ENCODE data around the gene RXRG.

Gene RXRG

DNA sequence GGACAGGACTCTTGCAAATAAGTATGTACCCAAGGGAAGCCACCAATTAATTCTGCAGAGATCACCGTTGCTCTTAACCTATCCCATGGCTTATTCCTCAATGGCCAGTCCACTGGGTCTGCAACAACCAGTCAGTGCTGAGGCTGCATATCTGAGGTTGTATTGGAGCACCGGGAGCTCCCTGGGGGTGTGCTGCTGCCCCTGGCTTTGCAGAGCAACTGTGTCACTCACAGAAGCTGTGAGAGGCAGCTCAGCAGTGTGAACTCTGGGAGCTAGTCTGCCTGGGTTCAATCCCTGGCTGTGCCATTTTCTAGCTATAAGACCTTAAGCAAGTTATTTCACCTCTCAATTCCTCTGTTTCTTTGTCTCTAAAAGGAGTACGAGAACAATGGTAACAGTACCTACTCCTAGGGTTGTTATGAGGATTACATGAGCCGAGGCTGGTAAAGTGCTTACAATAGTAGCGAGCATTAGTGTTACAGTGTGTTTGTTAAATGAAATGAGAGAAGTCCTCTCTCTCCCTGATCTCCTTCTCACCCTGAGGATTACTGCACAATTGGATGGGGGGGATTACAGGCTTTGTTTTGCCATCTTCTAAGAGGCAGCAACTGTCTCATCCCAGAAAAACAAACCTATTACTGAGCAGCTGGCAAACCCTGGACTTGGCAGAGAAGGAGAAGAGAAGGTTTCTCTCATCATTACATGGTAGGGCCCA is 3.6 kb downstream of the RXRG start:
- TF ChIP-seq, protein P1, sequence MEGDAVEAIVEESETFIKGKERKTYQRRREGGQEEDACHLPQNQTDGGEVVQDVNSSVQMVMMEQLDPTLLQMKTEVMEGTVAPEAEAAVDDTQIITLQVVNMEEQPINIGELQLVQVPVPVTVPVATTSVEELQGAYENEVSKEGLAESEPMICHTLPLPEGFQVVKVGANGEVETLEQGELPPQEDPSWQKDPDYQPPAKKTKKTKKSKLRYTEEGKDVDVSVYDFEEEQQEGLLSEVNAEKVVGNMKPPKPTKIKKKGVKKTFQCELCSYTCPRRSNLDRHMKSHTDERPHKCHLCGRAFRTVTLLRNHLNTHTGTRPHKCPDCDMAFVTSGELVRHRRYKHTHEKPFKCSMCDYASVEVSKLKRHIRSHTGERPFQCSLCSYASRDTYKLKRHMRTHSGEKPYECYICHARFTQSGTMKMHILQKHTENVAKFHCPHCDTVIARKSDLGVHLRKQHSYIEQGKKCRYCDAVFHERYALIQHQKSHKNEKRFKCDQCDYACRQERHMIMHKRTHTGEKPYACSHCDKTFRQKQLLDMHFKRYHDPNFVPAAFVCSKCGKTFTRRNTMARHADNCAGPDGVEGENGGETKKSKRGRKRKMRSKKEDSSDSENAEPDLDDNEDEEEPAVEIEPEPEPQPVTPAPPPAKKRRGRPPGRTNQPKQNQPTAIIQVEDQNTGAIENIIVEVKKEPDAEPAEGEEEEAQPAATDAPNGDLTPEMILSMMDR (conservative IDR thresholded peaks at IDR 0.05; ENCODE audit: low read length): no peak
- no peak for DNase-seq (ENCODE audit: low read depth)
- no peak overlapping the region for H3K4me3 ChIP-seq (ENCODE audit: low read length)

DNA sequence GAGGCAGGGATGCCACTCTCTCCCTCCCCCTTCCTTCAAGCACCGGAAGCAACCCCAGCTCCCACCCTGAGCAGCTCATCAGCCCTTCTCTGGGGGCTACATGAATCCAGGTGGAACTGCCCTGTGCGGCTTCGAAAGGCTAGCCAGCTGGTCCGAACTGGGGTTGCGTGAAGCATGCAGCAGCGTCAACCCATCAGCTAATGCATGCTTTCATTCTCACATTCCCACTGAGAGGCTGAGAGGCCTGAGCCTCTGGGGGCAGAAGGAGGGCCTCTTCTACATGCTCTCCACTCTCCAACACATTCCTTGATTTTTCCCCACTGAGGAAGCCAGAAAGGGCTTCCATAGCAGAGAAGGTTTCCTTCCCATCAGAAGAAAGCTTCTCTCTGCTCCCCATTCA is 5.6 kb downstream of the RXRG start:
- TF ChIP-seq, protein P1 (conservative IDR thresholded peaks at IDR 0.05; ENCODE audit: low read length): no peak
- no peak overlapping the region for H3K4me3 ChIP-seq (ENCODE audit: low read length)
- no peak for DNase-seq (ENCODE audit: low read depth)

DNA sequence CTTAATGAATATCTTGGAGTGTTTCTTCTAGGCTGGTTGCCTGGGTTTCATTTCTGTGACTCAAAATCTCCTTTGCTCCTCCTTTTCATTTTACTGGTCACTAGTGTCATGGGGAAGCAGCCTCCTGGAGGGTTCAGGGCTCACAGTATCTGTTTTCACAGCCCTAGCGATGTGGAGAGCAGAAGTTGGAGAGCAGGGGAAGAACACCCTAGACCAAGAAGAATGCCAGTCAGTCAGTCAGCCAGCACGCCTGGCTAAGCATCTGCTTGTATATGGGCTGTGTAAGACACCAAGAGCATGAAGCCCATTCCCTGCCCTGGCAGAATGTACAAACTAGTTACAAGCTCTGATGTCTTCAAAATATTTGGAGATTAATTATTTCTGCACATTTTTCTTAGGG is 7.9 kb downstream of the RXRG start:
- no peak overlapping the region for H3K4me3 ChIP-seq (ENCODE audit: low read length)
- TF ChIP-seq, protein P1 (conservative IDR thresholded peaks at IDR 0.05; ENCODE audit: low read length): no peak
- DNase-seq (ENCODE audit: low read depth): no peak

DNA sequence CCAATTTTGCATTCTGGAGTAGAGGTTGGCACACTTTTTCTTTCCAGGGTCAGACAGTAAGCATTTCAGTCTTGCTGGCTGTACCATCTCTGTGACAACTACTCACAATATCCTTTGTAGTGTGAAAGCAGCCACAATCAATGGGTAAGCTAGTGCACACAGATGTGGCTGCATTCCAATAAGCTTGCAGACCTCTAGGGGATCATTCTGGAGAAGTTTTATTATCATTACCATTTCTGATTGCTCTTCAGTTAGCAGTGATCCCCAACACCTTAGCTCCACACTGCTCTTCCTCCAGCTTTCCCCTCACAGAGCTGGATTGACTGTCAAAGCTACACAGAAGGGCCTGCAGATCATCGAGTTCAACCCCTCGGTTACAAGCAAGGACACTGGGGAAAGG is 9.1 kb downstream of the RXRG start:
- TF ChIP-seq, protein P1 (conservative IDR thresholded peaks at IDR 0.05; ENCODE audit: low read length): no peak
- H3K4me3 ChIP-seq (ENCODE audit: low read length): no peak overlapping the region
- DNase-seq (ENCODE audit: low read depth): no peak

DNA sequence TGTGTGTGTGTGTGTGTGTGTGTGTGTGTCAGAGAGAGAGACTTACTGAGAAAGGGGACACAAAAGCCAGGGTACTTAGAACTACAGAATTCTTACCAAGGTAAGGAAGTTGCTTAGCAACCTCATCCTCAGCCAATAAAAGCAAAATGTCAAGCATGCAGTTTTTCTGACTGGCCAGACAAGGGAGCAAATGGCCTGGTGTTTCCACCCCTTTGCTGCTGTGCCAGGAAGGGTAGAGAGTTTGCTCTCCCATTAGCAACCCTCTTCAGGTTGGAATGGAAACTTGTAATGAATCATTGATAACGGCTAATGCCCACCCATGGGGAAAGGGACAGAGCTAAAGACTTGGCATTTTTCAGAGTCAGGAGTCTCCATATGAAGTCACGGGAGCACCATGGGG is 10.6 kb downstream of the RXRG start:
- H3K4me3 ChIP-seq (ENCODE audit: low read length): no peak overlapping the region
- DNase-seq (ENCODE audit: low read depth): no peak
- TF ChIP-seq, protein P1 (conservative IDR thresholded peaks at IDR 0.05; ENCODE audit: low read length): no peak

DNA sequence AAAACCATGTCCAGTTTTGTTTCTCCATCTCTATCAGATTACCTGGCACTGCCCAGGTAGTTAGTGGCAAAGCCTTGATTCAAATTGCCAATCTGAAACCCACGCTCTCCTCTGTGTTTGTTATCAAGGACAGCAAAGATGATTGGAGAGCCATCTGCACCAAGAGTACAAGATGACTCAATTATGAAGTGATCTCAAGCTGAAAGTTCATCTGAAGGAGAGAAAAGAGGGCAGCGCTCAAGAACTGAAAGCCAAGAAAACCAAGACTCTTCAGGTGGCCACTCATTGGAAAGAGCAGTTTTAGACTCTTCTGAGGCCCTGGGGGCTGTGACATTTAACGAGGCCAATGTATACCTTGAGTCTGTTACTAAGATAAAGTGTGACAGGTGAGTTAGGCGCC is 13.8 kb downstream of the RXRG start:
- DNase-seq (ENCODE audit: low read depth): no peak
- no peak overlapping the region for H3K4me3 ChIP-seq (ENCODE audit: low read length)
- TF ChIP-seq, protein P1 (conservative IDR thresholded peaks at IDR 0.05; ENCODE audit: low read length): no peak

DNA sequence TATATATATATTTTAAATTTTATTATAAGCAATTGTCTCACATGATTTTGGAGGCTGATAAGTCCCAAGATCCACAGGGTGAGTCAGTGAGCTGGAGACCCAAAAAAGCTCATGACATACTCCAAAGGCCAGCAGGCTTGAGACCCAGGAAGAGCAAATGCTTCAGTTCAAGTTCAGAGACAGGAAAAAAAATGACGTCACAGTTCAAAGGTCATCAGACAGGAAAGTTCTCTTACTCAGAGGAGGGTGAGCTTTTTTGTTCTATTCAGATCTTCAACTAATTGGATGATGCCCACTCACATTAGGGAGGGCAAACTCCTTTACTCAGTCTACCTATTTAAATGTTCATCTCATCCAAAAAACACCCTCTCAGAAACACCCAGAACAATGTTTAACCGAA is 18.2 kb downstream of the RXRG start:
- TF ChIP-seq, protein P1 (conservative IDR thresholded peaks at IDR 0.05; ENCODE audit: low read length): no peak
- H3K4me3 ChIP-seq (ENCODE audit: low read length): no peak overlapping the region
- DNase-seq (ENCODE audit: low read depth): no peak

Data from AG10803 (cell line).